HFF-Myc (cell line): ENCODE measurements around the gene LMNTD1.

Source experiments
- DNase-seq: peaks from one replicate; pipeline ENCODE4 v3.0.0-alpha.2; 2011; ENCODE audit warnings: low read depth; ENCODE audit errors: extremely low read depth
- H3K4me3 ChIP-seq: replicated peaks from 2 replicates; pipeline ENCODE4 v1.5.1; 2011; ENCODE audit warnings: low read depth, mild to moderate bottlenecking, control low read depth, low read length
- TF ChIP-seq, protein P1 (sequence below): IDR thresholded peaks from 2 replicates; pipeline ENCODE4 v1.5.1; 2012; ENCODE audit warnings: mild to moderate bottlenecking, low read depth, low read length, control low read depth; ENCODE audit errors: missing control alignments

The LMNTD1 gene

DNA sequence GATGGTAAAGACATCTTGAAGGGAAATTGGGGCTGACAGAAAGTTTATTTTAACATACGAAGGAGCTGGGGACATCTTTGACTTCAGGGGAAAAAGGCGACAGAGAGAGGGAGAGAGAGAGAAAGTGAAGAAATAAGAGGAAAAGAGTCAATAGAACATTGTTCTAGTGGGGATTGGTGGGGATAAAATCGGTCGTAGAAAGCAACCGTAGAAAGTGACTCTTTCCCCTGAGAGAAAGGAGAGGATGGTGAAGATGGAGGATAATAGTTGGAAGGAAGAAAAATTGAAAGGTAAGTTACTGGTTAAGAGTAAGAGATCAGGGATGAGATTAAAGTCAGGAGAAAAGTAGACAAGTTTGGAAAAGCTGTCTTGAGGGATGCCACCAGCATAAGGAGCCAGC is 75.9 kb downstream of the LMNTD1 start:
- TF ChIP-seq, protein P1, sequence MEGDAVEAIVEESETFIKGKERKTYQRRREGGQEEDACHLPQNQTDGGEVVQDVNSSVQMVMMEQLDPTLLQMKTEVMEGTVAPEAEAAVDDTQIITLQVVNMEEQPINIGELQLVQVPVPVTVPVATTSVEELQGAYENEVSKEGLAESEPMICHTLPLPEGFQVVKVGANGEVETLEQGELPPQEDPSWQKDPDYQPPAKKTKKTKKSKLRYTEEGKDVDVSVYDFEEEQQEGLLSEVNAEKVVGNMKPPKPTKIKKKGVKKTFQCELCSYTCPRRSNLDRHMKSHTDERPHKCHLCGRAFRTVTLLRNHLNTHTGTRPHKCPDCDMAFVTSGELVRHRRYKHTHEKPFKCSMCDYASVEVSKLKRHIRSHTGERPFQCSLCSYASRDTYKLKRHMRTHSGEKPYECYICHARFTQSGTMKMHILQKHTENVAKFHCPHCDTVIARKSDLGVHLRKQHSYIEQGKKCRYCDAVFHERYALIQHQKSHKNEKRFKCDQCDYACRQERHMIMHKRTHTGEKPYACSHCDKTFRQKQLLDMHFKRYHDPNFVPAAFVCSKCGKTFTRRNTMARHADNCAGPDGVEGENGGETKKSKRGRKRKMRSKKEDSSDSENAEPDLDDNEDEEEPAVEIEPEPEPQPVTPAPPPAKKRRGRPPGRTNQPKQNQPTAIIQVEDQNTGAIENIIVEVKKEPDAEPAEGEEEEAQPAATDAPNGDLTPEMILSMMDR: no peak
- DNase-seq: no peak
- no peak overlapping the region for H3K4me3 ChIP-seq

DNA sequence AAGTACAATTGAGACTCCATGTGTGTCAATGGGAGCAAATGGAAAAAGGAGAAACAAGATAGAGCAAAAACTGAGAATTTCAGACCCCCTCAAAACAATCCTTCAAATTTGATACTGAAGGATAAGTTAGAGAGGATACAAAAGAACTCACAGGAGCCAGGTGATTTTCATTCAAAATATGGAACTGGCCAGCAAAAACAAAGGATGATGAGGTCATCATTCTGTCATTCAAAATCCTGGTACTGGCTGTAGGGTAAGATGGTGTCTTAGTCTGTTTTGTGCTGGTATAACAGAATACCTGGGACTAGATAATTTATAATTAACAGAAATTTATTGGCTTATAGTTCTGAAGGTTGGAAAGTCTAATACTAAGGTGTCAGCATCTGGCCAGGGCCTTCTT is 80.6 kb downstream of the LMNTD1 start:
- DNase-seq: no peak
- TF ChIP-seq, protein P1: no peak
- H3K4me3 ChIP-seq: no peak overlapping the region

DNA sequence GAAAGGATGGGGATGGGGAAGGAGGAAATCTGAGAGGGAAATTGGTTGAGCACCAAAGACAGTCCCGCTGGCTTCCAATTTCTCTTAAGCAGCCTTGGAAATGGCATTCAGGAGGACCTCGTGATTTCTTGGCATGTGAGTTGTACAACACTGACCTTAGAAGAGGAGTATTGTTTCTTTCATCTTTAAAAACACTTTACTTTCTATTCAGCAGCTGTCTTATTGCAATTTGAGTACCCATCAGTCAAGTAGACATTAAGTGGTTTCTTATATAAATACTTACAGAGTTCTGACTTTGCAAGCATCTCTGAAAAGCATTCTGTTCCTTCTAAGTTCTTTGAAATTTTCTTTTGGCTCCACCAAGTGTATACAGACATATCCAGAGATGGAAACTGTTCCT is 83.2 kb downstream of the LMNTD1 start:
- no peak overlapping the region for H3K4me3 ChIP-seq
- TF ChIP-seq, protein P1: no peak
- DNase-seq: no peak

DNA sequence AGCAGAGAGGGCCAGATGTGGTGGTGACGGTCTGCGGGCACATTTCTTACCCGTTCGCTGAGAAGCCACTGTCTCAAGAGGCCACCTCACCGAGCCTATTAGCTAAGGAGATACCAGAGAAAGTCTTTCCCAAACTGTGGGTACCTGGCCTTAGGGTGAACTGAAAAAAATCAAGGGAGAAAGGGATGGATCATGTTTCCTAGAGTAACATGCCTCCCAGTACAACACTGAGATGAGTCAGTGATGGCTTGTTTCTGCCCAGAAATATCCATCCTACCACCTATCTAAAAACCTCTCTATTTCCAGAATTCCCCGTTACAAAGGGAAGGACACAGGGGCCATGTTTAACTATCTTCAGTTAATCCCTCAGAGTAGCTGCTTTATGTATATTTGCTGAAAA is 83.7 kb downstream of the LMNTD1 start:
- TF ChIP-seq, protein P1: no peak
- H3K4me3 ChIP-seq: no peak overlapping the region
- no peak for DNase-seq

DNA sequence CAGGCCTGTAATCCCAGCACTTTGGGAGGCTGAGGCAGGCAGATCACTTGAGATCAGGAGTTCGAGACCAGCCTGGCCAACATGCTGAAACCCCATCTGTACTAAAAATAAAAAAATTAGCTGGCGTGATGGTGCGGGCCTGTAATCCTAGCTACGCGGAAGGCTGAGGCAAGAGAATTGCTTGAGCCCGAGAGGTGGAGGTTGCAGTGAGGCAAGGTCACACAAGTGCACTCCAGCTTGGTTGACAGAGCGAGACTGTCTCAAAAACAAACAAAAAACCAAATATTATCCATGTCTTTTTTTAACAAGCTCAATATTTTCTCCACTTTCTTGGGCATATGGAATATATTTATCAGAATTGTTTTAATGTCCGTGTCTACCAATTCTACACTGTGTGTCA is 89.6 kb downstream of the LMNTD1 start:
- no peak overlapping the region for H3K4me3 ChIP-seq
- DNase-seq: no peak
- TF ChIP-seq, protein P1: no peak

DNA sequence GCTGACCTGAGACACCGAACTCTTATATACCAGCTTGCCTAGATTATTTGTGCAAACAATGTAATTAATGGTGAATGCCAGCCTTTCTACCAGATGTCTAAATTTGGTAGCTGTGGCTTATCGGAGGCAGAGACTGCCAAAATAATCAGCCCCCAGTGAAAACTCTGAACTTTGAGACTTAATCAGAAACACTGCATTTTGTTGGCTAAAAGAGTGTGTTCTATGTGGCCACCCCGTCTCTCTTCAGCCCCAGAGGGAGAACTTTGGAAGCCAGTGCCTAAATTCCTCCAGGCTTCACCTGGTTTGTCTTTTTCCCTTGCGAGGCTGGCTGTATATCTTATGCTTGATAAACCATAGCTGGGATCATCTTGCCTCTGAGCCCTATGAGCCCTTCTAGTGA is 90.1 kb downstream of the LMNTD1 start:
- TF ChIP-seq, protein P1: no peak
- DNase-seq: no peak
- no peak overlapping the region for H3K4me3 ChIP-seq

DNA sequence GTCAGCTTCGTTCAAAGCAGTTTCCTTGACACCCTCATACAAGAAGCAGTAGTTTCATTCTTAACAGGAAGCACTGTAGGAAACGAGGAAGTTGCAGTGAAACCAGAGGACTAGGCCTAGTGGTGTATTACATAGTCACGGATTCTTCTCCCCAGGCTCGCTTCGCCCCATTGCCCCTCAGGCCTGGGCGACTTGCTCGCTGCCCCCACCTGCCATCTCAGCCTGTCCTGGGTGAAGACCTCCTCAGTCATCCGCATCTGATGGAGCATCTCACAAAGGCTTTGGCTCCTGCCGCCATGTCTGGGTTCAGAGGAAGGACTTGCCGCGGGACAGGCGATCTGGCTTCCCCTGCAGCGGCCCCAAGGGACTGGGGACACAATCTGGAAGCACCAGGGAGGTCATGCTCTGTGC is 93.5 kb downstream of the LMNTD1 start:
- TF ChIP-seq, protein P1: no peak
- H3K4me3 ChIP-seq: no peak overlapping the region
- DNase-seq: no peak
